HCT116 (cell line): ENCODE measurements around the gene CUL9. TPM values are rescaled to one million over a fixed set of nuclear protein-coding genes. Genes with fewer than 3 reads are reported as not detected.

Source experiments
- ATAC-seq: fragments of 200-7000 bp; cut with Tn5 transposase; 2 replicates; pipeline ENCODE4 v1.9.1; 2020; ENCODE audit warnings: mild to moderate bottlenecking, moderate library complexity
- BruUV-seq: library from RNA; stranded (reverse); fragments of 400-500 nt; replicated peaks from 2 replicates; lab custom pipeline; 2021; lab: Mats Ljungman, UMichigan
- CTCF ChIA-PET: fragments of 300-600 bp; sonication (Branson Sonifier 250); formaldehyde crosslinking; loops from one replicate; lab custom pipeline; 2021; ENCODE audit warnings: antibody characterized with exemption; lab: Charles Lee
- POLR2A ChIA-PET: fragments of 300-600, 350-600 bp; sonication (Branson Sonifier 250); formaldehyde crosslinking; loops from one replicate; lab custom pipeline; 2021; ENCODE audit warnings: antibody characterized with exemption; lab: Charles Lee
- RAD21 ChIA-PET, 2 experiments: fragments of 300-600 bp; sonication (Branson Sonifier 250); formaldehyde crosslinking; loops; one replicate each; lab custom pipeline; 2023; ENCODE audit warnings: low total read pairs in 2 of 2; ENCODE audit not compliant: uncharacterized antibody in 2 of 2, unreplicated experiment in 2 of 2, low non-redundant PET in 1 of 2; lab: Charles Lee
- DNase-seq: peaks from one replicate; pipeline ENCODE4 v3.0.0-alpha.2; 2010; ENCODE audit warnings: low read depth, low spot score
- H2AFZ ChIP-seq: fragments of 200-600 bp; shearing (Covaris generic), sonication (generic); 2 replicates; pipeline ENCODE4 v1.6.1; 2017; ENCODE audit warnings: low read depth, mixed run types, mixed read lengths, antibody characterized with exemption, low read length; ENCODE audit not compliant: poor library complexity, severe bottlenecking
- H3K27ac ChIP-seq: 2 replicates; pipeline ENCODE4 v1.5.1; 2012; ENCODE audit warnings: low read depth, low read length
- H3K27me3 ChIP-seq: fragments of 200-600 bp; sonication (generic); 2 replicates; pipeline ENCODE4 v1.6.1; 2016; ENCODE audit warnings: mixed run types, low read length, mixed read lengths; ENCODE audit not compliant: insufficient read depth
- H3K36me3 ChIP-seq, 2 experiments: fragments of 200-500 bp in 1 of 2; fragments of 200-600 bp in 1 of 2; sonication (Bioruptor generic) in 1 of 2; sonication (generic) in 1 of 2; 2 replicates each; pipeline versions ENCODE4 v1.5.1 to v1.6.1; 2014 to 2016; ENCODE audit warnings: low read length in 2 of 2, inconsistent platforms in 1 of 2, mixed read lengths in 1 of 2, mixed run types in 1 of 2; ENCODE audit not compliant: insufficient read depth in 2 of 2, control insufficient read depth in 1 of 2
- H3K4me1 ChIP-seq, 2 experiments: fragments of 200-600 bp in 1 of 2; sonication (generic) in 1 of 2; 2 replicates each; pipeline versions ENCODE4 v1.5.1 to v1.6.1; 2012 to 2017; ENCODE audit warnings: low read length in 2 of 2, inconsistent platforms in 1 of 2, mild to moderate bottlenecking in 1 of 2, mixed read lengths in 1 of 2, mixed run types in 1 of 2, moderate library complexity in 1 of 2; ENCODE audit not compliant: insufficient read depth in 2 of 2, control insufficient read depth in 1 of 2
- H3K4me2 ChIP-seq: fragments of 200-600 bp; sonication (generic); 2 replicates; pipeline ENCODE4 v1.6.1; 2017; ENCODE audit warnings: mixed run types, low read length, mixed read lengths
- H3K4me3 ChIP-seq, 2 experiments: fragments of 200-600 bp in 1 of 2; sonication (generic) in 1 of 2; replicated peaks in 1 of 2; 2 replicates each; pipeline ENCODE4 v1.5.1; 2011 to 2016; ENCODE audit warnings: low read length in 2 of 2, control low read depth in 1 of 2, low read depth in 1 of 2, mild to moderate bottlenecking in 1 of 2, mixed read lengths in 1 of 2, mixed run types in 1 of 2
- H3K79me2 ChIP-seq: fragments of 200-600 bp; sonication (generic); 2 replicates; pipeline ENCODE4 v1.6.1; 2017; ENCODE audit warnings: mild to moderate bottlenecking, mixed run types, low read length, moderate library complexity, mixed read lengths; ENCODE audit not compliant: insufficient read depth
- H3K9ac ChIP-seq: fragments of 200-600 bp; sonication (generic); 2 replicates; pipeline ENCODE4 v1.6.1; 2016; ENCODE audit warnings: low read length, mixed read lengths
- H3K9me2 ChIP-seq: fragments of 200-600 bp; sonication (generic), shearing (Covaris generic); 2 replicates; pipeline ENCODE4 v1.6.1; 2017; ENCODE audit warnings: mixed run types, mild to moderate bottlenecking, moderate library complexity; ENCODE audit not compliant: insufficient read depth
- H3K9me3 ChIP-seq, 2 experiments: fragments of 200-500 bp in 1 of 2; fragments of 200-600 bp in 1 of 2; sonication (Bioruptor generic) in 1 of 2; sonication (generic) in 1 of 2; 2 replicates each; pipeline ENCODE4 v1.6.1; 2014 to 2017; ENCODE audit warnings: low read length in 2 of 2, mixed read lengths in 2 of 2, inconsistent platforms in 1 of 2, low read depth in 1 of 2, mild to moderate bottlenecking in 1 of 2, mixed run types in 1 of 2, moderate library complexity in 1 of 2; ENCODE audit not compliant: control insufficient read depth in 1 of 2, insufficient read depth in 1 of 2
- H4K20me1 ChIP-seq: fragments of 200-600 bp; sonication (generic), shearing (Covaris generic); 2 replicates; pipeline ENCODE4 v1.6.1; 2017; ENCODE audit warnings: mixed run types, mild to moderate bottlenecking, moderate library complexity; ENCODE audit not compliant: insufficient read depth
- CBX3 ChIP-seq: IDR thresholded peaks from 2 replicates; pipeline ENCODE4 v1.6.1; 2012; ENCODE audit warnings: low read depth
- CEBPB ChIP-seq: IDR thresholded peaks from 2 replicates; pipeline ENCODE4 v1.6.1; 2012; ENCODE audit warnings: low read depth
- CTCF ChIP-seq, 3 experiments: fragments of 200-600 bp in 1 of 3; sonication (generic) in 1 of 3; IDR thresholded peaks in 2 of 3; conservative IDR thresholded peaks in 1 of 3; 2 replicates each; pipeline ENCODE4 v1.5.1; 2012 to 2017; ENCODE audit warnings: low read depth in 2 of 3, low read length in 2 of 3, antibody characterized with exemption in 1 of 3, borderline replicate concordance in 1 of 3, control low read depth in 1 of 3, mild to moderate bottlenecking in 1 of 3, mixed read lengths in 1 of 3, mixed run types in 1 of 3, moderate library complexity in 1 of 3; ENCODE audit not compliant: insufficient read depth in 1 of 3
- EGR1 ChIP-seq: IDR thresholded peaks from 2 replicates; pipeline ENCODE4 v1.6.1; 2012; ENCODE audit warnings: low read depth
- ELF1 ChIP-seq: IDR thresholded peaks from 2 replicates; pipeline ENCODE4 v1.6.1; 2012; ENCODE audit warnings: low read depth, borderline replicate concordance
- EZH2 ChIP-seq: fragments of 200-600 bp; sonication (generic); IDR thresholded peaks from 2 replicates; pipeline ENCODE4 v1.6.1; 2017; ENCODE audit warnings: antibody characterized with exemption, mixed run types
- JUND ChIP-seq: IDR thresholded peaks from 2 replicates; pipeline ENCODE4 v1.6.1; 2012
- MAX ChIP-seq: IDR thresholded peaks from 2 replicates; pipeline ENCODE4 v1.6.1; 2012
- RAD21 ChIP-seq: IDR thresholded peaks from 2 replicates; pipeline ENCODE4 v1.6.1; 2012; ENCODE audit warnings: low read depth, mild to moderate bottlenecking
- REST ChIP-seq: IDR thresholded peaks from 2 replicates; pipeline ENCODE4 v1.6.1; 2012; ENCODE audit warnings: low read depth
- SP1 ChIP-seq: IDR thresholded peaks from 2 replicates; pipeline ENCODE4 v1.6.1; 2012; ENCODE audit warnings: low read depth
- SRF ChIP-seq: IDR thresholded peaks from 2 replicates; pipeline ENCODE4 v1.6.1; 2012; ENCODE audit warnings: low read depth
- YY1 ChIP-seq: IDR thresholded peaks from 2 replicates; pipeline ENCODE4 v1.6.1; 2011; ENCODE audit warnings: low read length, low read depth, moderate library complexity, mild to moderate bottlenecking; ENCODE audit not compliant: insufficient replicate concordance; ENCODE audit errors: extremely low read depth
- ZFX ChIP-seq: fragments of 450-650 bp; IDR thresholded peaks from 2 replicates; pipeline ENCODE4 v1.6.1; 2017
- intact Hi-C: fragments of 100-400 bp; cut with micrococcal nuclease; formaldehyde crosslinking; loops from 2 replicates; pipeline ENCODE4 v1.10.0; 2022
- total RNA-seq: library from RNA; stranded (reverse); gene quantifications from one replicate; pipeline ENCODE4 v1.2.1, GENCODE V29; 2021; ENCODE audit not compliant: unreplicated experiment

The CUL9 gene
- total RNA-seq, 1 experiment from 2014 or later = 36.5 TPM

- no peak overlapping the region for H3K4me3 ChIP-seq
- no peaks in the 10 kb centered on the region for H3K79me2 ChIP-seq
- H3K4me1 ChIP-seq = no peaks in the 10 kb centered on the region
- BruUV-seq = no TSS peak
- CTCF ChIA-PET = no interaction called here
- H3K9me3 ChIP-seq = no peaks in the 10 kb centered on the region
- no peak overlapping the region for H2AFZ ChIP-seq
- no peak overlapping the region for H3K9ac ChIP-seq
- no peak overlapping the region for H3K27ac ChIP-seq
- H3K36me3 ChIP-seq = peaks cover 0 to 10% of the 10 kb centered on the region in 2 experiments; a peak in 1 of 4 replicates
- no peaks in the 10 kb centered on the region for H3K9me2 ChIP-seq
- no peak overlapping the region for H3K4me2 ChIP-seq
- TF ChIP-seq SRF (no peak), CBX3 (no peak), EZH2 (no peak), RAD21 (no peak), CTCF (IDR thresholded peaks at IDR 0.05 in 2 of 3, conservative IDR thresholded peaks at IDR 0.05 in 1 of 3; ENCODE audit: borderline replicate concordance in 1 of 3, insufficient read depth in 1 of 3, low read depth in 2 of 3, low read length in 2 of 3) (no peak)
- intact Hi-C loops = no loop called here
- no peak for ATAC-seq
- POLR2A ChIA-PET = no interaction called here
- DNase-seq = no peak
- no peaks in the 10 kb centered on the region for H4K20me1 ChIP-seq
- RAD21 ChIA-PET = interaction anchor here in 1 of 2 experiments (0.6 kb wide), 1 partner anchor 154 kb away, joined by 3 read pairs; no protein-coding TSS in a partner anchor
- no peaks in the 10 kb centered on the region for H3K27me3 ChIP-seq
These were observed 32.7 kb upstream of the CUL9 start for GRCh38 chr6:43149265-43149664.

- no peak overlapping the region for H3K4me3 ChIP-seq
- H3K9me3 ChIP-seq = no peaks in the 10 kb centered on the region
- CTCF ChIA-PET = interaction anchor here (0.6 kb wide), 1 partner anchor 253 kb away, joined by 3 read pairs; no protein-coding TSS in a partner anchor
- no peak overlapping the region for H3K9ac ChIP-seq
- peaks cover 0 to 9% of the 10 kb centered on the region in 2 experiments; a peak in 1 of 4 replicates for H3K36me3 ChIP-seq
- no TSS peak for BruUV-seq
- H3K27me3 ChIP-seq = no peaks in the 10 kb centered on the region
- intact Hi-C loops = no loop called here
- POLR2A ChIA-PET = interaction anchor here (0.6 kb wide), 1 partner anchor 133 kb away, joined by 3 read pairs; no protein-coding TSS in a partner anchor
- no peaks in the 10 kb centered on the region for H3K79me2 ChIP-seq
- ATAC-seq = no peak
- RAD21 ChIA-PET = interaction anchor here in 1 of 2 experiments (0.6 kb wide), 1 partner anchor 155 kb away, joined by 3 read pairs; no protein-coding TSS in a partner anchor
- no peak for DNase-seq
- no peaks in the 10 kb centered on the region for H3K4me1 ChIP-seq
- no peaks in the 10 kb centered on the region for H3K9me2 ChIP-seq
- H2AFZ ChIP-seq = no peak overlapping the region
- H3K4me2 ChIP-seq = no peak overlapping the region
- H4K20me1 ChIP-seq = no peaks in the 10 kb centered on the region
- H3K27ac ChIP-seq = no peak overlapping the region
- TF ChIP-seq CEBPB (no peak), SRF (no peak), SP1 (no peak), MAX (no peak), YY1 (no peak), ELF1 (no peak), ZFX (no peak), REST (no peak), JUND (no peak), EGR1 (no peak), CBX3 (no peak), EZH2 (no peak)
These were observed 31.8 kb upstream of the CUL9 start for GRCh38 chr6:43150051-43150751.
